NB4 (cell line): Measurements from ENCODE around the gene KIF16B.
A peak's percentile ranks its signal among the peaks of the same experiment; 100 is the strongest.
"Not testable (repeated sequence)": the region's sequence is repeated elsewhere in the genome, so short reads cannot be mapped to it uniquely, and the experiment has no call there.

Source experiments
- DNase-seq: peaks from one replicate; pipeline ENCODE4 v3.0.0; 2010; ENCODE audit warnings: low read depth
- H3K4me3 ChIP-seq: one replicate; pipeline ENCODE4 v1.5.1; 2011; ENCODE audit warnings: mild to moderate bottlenecking, low read depth, low read length, moderate library complexity
- CTCF ChIP-seq: IDR thresholded peaks from one replicate; pipeline ENCODE4 v1.5.1; 2012; ENCODE audit warnings: low read depth, low read length
- MAX ChIP-seq: IDR thresholded peaks from 2 replicates; pipeline ENCODE4 v1.6.1; 2011; ENCODE audit warnings: low read depth, low read length
- MYC ChIP-seq: IDR thresholded peaks from 2 replicates; pipeline ENCODE4 v1.6.1; 2011; ENCODE audit warnings: low read depth, low read length
- POLR2A ChIP-seq: IDR thresholded peaks from 2 replicates; pipeline ENCODE4 v1.6.1; 2011; ENCODE audit warnings: mild to moderate bottlenecking; ENCODE audit not compliant: insufficient read length; ENCODE audit errors: extremely low read depth

Gene KIF16B

GRCh38 chr20:16566080-16566479 is 7.2 kb downstream of the KIF16B start:
- no peak overlapping the region for H3K4me3 ChIP-seq
- TF ChIP-seq CTCF, result no peak
- TF ChIP-seq POLR2A, result no peak
- TF ChIP-seq MAX, result no peak
- TF ChIP-seq MYC, result no peak
- peak; percentile 18 for DNase-seq

- not testable (repeated sequence) for H3K4me3 ChIP-seq, DNase-seq
Measured at GRCh38 chr20:16564079-16564478, 9.2 kb downstream of the KIF16B start.

- DNase-seq, result no peak
- no peak for TF ChIP-seq MYC
- no peak for TF ChIP-seq CTCF
- TF ChIP-seq POLR2A, result no peak
- no peak for TF ChIP-seq MAX
- no peak overlapping the region for H3K4me3 ChIP-seq
Measured at GRCh38 chr20:16563066-16563806, 10.0 kb downstream of the KIF16B start.

- TF ChIP-seq POLR2A (no peak), MYC (no peak), MAX (no peak), CTCF (no peak)
- DNase-seq, result no peak
- no peak overlapping the region for H3K4me3 ChIP-seq
Measured at GRCh38 chr20:16562259-16562658, 11.0 kb downstream of the KIF16B start.

- DNase-seq, result no peak
- TF ChIP-seq MYC (no peak), POLR2A (no peak), MAX (no peak), CTCF (no peak)
- H3K4me3 ChIP-seq, result no peak overlapping the region
Measured at GRCh38 chr20:16560661-16561060, 12.6 kb downstream of the KIF16B start.

GRCh38 chr20:16560216-16560615 is 13.0 kb downstream of the KIF16B start:
- TF ChIP-seq MYC (no peak), MAX (no peak), CTCF (no peak), POLR2A (no peak)
- no peak for DNase-seq
- no peak overlapping the region for H3K4me3 ChIP-seq
